H1 (cell line): ENCODE measurements around the gene KCNH1. TPM values are rescaled to one million over a fixed set of nuclear protein-coding genes. Genes with fewer than 3 reads are reported as not detected.
A peak's percentile ranks its signal among the peaks of the same experiment; 100 is the strongest.

Experiments used
- CTCF ChIA-PET: fragments of 300-600 bp; sonication (Branson Sonifier 250); formaldehyde crosslinking; loops from one replicate; lab custom pipeline; 2021; ENCODE audit not compliant: partially characterized antibody; lab: Charles Lee
- POLR2A ChIA-PET: fragments of 300-600 bp; sonication (Branson Sonifier 250); formaldehyde crosslinking; loops from one replicate; lab custom pipeline; 2021; ENCODE audit warnings: inconsistent platforms; ENCODE audit not compliant: partially characterized antibody; lab: Charles Lee
- DNase-seq, 2 experiments: peaks; one replicate each; pipeline versions ENCODE4 v3.0.0 to v3.0.0-alpha.2; 2010 to 2022; ENCODE audit warnings: low spot score in 2 of 2, low read depth in 1 of 2, mixed read lengths in 1 of 2
- FAIRE-seq: peaks from 2 replicates; lab custom pipeline; 2011; peaks lifted over from hg19 to GRCh38; lab: Jason Lieb, UNC
- H2AFZ ChIP-seq: 2 replicates; pipeline ENCODE4 v1.8.1; 2012; ENCODE audit warnings: low read length, inconsistent platforms
- H2AK5ac ChIP-seq: 2 replicates; pipeline ENCODE4 v1.6.1; 2013; ENCODE audit warnings: low read depth, low read length
- H2BK120ac ChIP-seq: replicated peaks from 2 replicates; pipeline ENCODE3; 2013; ENCODE audit warnings: low read depth, low read length, inconsistent platforms
- H2BK12ac ChIP-seq: 2 replicates; pipeline ENCODE4 v1.6.1; 2013; ENCODE audit warnings: low read depth, low read length
- H2BK15ac ChIP-seq: 2 replicates; pipeline ENCODE4 v1.6.1; 2013; ENCODE audit warnings: low read length
- H2BK20ac ChIP-seq: 2 replicates; pipeline ENCODE4 v1.6.1; 2013; ENCODE audit warnings: low read length
- H2BK5ac ChIP-seq: 2 replicates; pipeline ENCODE4 v1.6.1; 2013; ENCODE audit warnings: low read depth, low read length
- H3K14ac ChIP-seq: 2 replicates; pipeline ENCODE4 v1.6.1; 2013; ENCODE audit warnings: inconsistent platforms; ENCODE audit not compliant: insufficient read length
- H3K18ac ChIP-seq: 2 replicates; pipeline ENCODE4 v1.6.1; 2013; ENCODE audit warnings: low read length; ENCODE audit errors: extremely low read depth
- H3K23ac ChIP-seq: 2 replicates; pipeline ENCODE4 v1.6.1; 2013; ENCODE audit warnings: inconsistent platforms; ENCODE audit not compliant: insufficient read length
- H3K23me2 ChIP-seq: 2 replicates; pipeline ENCODE4 v1.6.1; 2013; ENCODE audit warnings: low read depth, low read length
- H3K27ac ChIP-seq: 2 replicates; pipeline ENCODE4 v1.6.1; 2011; ENCODE audit warnings: low read depth, low read length, inconsistent platforms
- H3K27me3 ChIP-seq, 4 experiments: replicated peaks in 1 of 4; 1 replicate in 1 of 4; 2 replicates in 3 of 4; pipeline versions ENCODE4 v1.6.1 to v1.8.1; 2011 to 2013; ENCODE audit warnings: low read length in 3 of 4, mild to moderate bottlenecking in 3 of 4, inconsistent platforms in 2 of 4, mixed read lengths in 2 of 4, moderate library complexity in 1 of 4; ENCODE audit not compliant: control insufficient read depth in 3 of 4, insufficient read depth in 3 of 4; ENCODE audit errors: extremely low read depth in 1 of 4
- H3K36me3 ChIP-seq, 4 experiments: 2 replicates each; pipeline versions ENCODE4 v1.6.1 to v1.8.1; 2011 to 2013; ENCODE audit warnings: mild to moderate bottlenecking in 4 of 4, low read length in 3 of 4, moderate library complexity in 2 of 4, control low read depth in 1 of 4, inconsistent platforms in 1 of 4; ENCODE audit not compliant: insufficient read depth in 4 of 4, control insufficient read depth in 2 of 4
- H3K4ac ChIP-seq: replicated peaks from 2 replicates; pipeline ENCODE3; 2013; ENCODE audit warnings: low read length, low read depth, mixed read lengths, inconsistent platforms; ENCODE audit not compliant: insufficient read length
- H3K4me1 ChIP-seq, 4 experiments: replicated peaks in 1 of 4; 1 replicate in 1 of 4; 2 replicates in 3 of 4; pipeline versions ENCODE4 v1.6.1 to v1.8.1; 2011 to 2013; ENCODE audit warnings: low read length in 3 of 4, inconsistent platforms in 2 of 4, mixed read lengths in 1 of 4; ENCODE audit not compliant: insufficient read depth in 4 of 4, control insufficient read depth in 3 of 4
- H3K4me2 ChIP-seq, 2 experiments: 2 replicates each; pipeline versions ENCODE4 v1.6.1 to v1.8.1; 2011 to 2013; ENCODE audit warnings: low read depth in 2 of 2, low read length in 2 of 2, control low read depth in 1 of 2, inconsistent platforms in 1 of 2, mild to moderate bottlenecking in 1 of 2; ENCODE audit not compliant: insufficient read depth in 1 of 2
- H3K4me3 ChIP-seq, 4 experiments: fragments of 200-600, 300-600 bp in 1 of 4; sonication (generic), shearing (Covaris generic), sonication (Bioruptor Twin) in 1 of 4; 2 replicates each; pipeline versions ENCODE4 v1.5.1 to v1.8.1; 2011 to 2016; ENCODE audit warnings: low read length in 4 of 4, low read depth in 3 of 4, control low read depth in 2 of 4, inconsistent platforms in 2 of 4, mild to moderate bottlenecking in 2 of 4, mixed read lengths in 1 of 4, moderate library complexity in 1 of 4; ENCODE audit not compliant: insufficient read depth in 2 of 4; ENCODE audit errors: extremely low read depth in 1 of 4
- H3K56ac ChIP-seq: replicated peaks from 2 replicates; pipeline ENCODE3; 2013; ENCODE audit warnings: low read depth, mild to moderate bottlenecking, mixed read lengths, low read length, inconsistent platforms; ENCODE audit not compliant: insufficient read length
- H3K79me1 ChIP-seq: 2 replicates; pipeline ENCODE4 v1.6.1; 2013; ENCODE audit warnings: low read depth, low read length, control low read depth
- H3K79me2 ChIP-seq, 2 experiments: 2 replicates each; pipeline versions ENCODE4 v1.6.1 to v1.8.1; 2012 to 2013; ENCODE audit warnings: low read length in 2 of 2, mild to moderate bottlenecking in 2 of 2, inconsistent platforms in 1 of 2; ENCODE audit not compliant: insufficient read depth in 2 of 2, control insufficient read depth in 1 of 2
- H3K9ac ChIP-seq, 4 experiments: replicated peaks in 1 of 4; 1 replicate in 1 of 4; 2 replicates in 3 of 4; pipeline versions ENCODE4 v1.6.1 to v1.8.1; 2011 to 2013; ENCODE audit warnings: low read depth in 3 of 4, low read length in 3 of 4, control low read depth in 2 of 4, mild to moderate bottlenecking in 2 of 4, moderate library complexity in 2 of 4, inconsistent platforms in 1 of 4; ENCODE audit errors: extremely low read depth in 1 of 4
- H3K9me3 ChIP-seq, 2 experiments: 2 replicates each; pipeline versions ENCODE4 v1.6.1 to v1.8.1; 2012 to 2013; ENCODE audit warnings: mild to moderate bottlenecking in 2 of 2, moderate library complexity in 2 of 2, control low read depth in 1 of 2, inconsistent platforms in 1 of 2, low read depth in 1 of 2, low read length in 1 of 2, mixed read lengths in 1 of 2; ENCODE audit not compliant: insufficient read depth in 2 of 2
- H4K20me1 ChIP-seq, 2 experiments: replicated peaks in 1 of 2; 2 replicates each; pipeline versions ENCODE3 to v1.8.1; 2011 to 2013; ENCODE audit warnings: inconsistent platforms in 2 of 2, low read length in 2 of 2, mild to moderate bottlenecking in 1 of 2; ENCODE audit not compliant: insufficient read depth in 2 of 2, control insufficient read depth in 1 of 2
- H4K5ac ChIP-seq: 2 replicates; pipeline ENCODE4 v1.6.1; 2013; ENCODE audit warnings: low read length, low read depth, mixed read lengths, inconsistent platforms; ENCODE audit not compliant: insufficient read length
- H4K8ac ChIP-seq: 2 replicates; pipeline ENCODE4 v1.8.0; 2013; ENCODE audit warnings: mild to moderate bottlenecking, moderate library complexity, low read length, inconsistent platforms; ENCODE audit not compliant: insufficient read depth; ENCODE audit errors: extremely low read depth
- H4K91ac ChIP-seq: replicated peaks from 2 replicates; pipeline ENCODE3; 2013; ENCODE audit warnings: low read length, mixed read lengths, inconsistent platforms; ENCODE audit not compliant: insufficient read length
- CBX8 ChIP-seq: fragments of 300-800, 300-1000 bp; sonication (generic); IDR thresholded peaks from 2 replicates; pipeline ENCODE4 v1.7.1; 2016; ENCODE audit warnings: low read depth, low read length, borderline replicate concordance
- CTCF ChIP-seq, 3 experiments: IDR thresholded peaks; 1 replicate in 2 of 3; 2 replicates in 1 of 3; pipeline versions ENCODE4 v1.5.1 to v1.6.1; 2011; ENCODE audit warnings: low read length in 3 of 3, mild to moderate bottlenecking in 3 of 3, inconsistent platforms in 2 of 3, low read depth in 1 of 3, moderate library complexity in 1 of 3; ENCODE audit not compliant: insufficient read depth in 1 of 3; ENCODE audit errors: control extremely low read depth in 1 of 3
- KDM1A ChIP-seq: fragments of 200-600, 300-600 bp; sonication (generic); IDR thresholded peaks from 2 replicates; pipeline ENCODE4 v1.7.1; 2016; ENCODE audit warnings: mild to moderate bottlenecking, low read length, borderline replicate concordance
- NRF1 ChIP-seq: IDR thresholded peaks from 2 replicates; pipeline ENCODE4 v1.6.1; 2011; ENCODE audit warnings: mild to moderate bottlenecking, low read depth, low read length, improper control_type of control experiment
- POLR2AphosphoS5 ChIP-seq: IDR thresholded peaks from 2 replicates; pipeline ENCODE4 v1.6.1; 2011; ENCODE audit warnings: low read depth, low read length
- POU5F1 ChIP-seq: IDR thresholded peaks from 2 replicates; pipeline ENCODE4 v1.6.1; 2011; ENCODE audit warnings: low read depth, mild to moderate bottlenecking, low read length, moderate library complexity
- RAD21 ChIP-seq, 2 experiments: IDR thresholded peaks in 1 of 2; conservative IDR thresholded peaks in 1 of 2; 2 replicates each; pipeline ENCODE4 v1.6.1; 2011; ENCODE audit warnings: low read depth in 2 of 2, low read length in 2 of 2, improper control_type of control experiment in 1 of 2, inconsistent platforms in 1 of 2, mild to moderate bottlenecking in 1 of 2, moderate library complexity in 1 of 2
- RBBP5 ChIP-seq: IDR thresholded peaks from 2 replicates; pipeline ENCODE4 v1.7.1; 2012; ENCODE audit warnings: low read depth, mild to moderate bottlenecking, inconsistent platforms, low read length, moderate library complexity, borderline replicate concordance
- RNF2 ChIP-seq: fragments of 200-900, 300-1000 bp; sonication (generic); IDR thresholded peaks from 2 replicates; pipeline ENCODE4 v1.7.1; 2016; ENCODE audit warnings: borderline replicate concordance, low read depth, mild to moderate bottlenecking, antibody characterized with exemption, low read length; ENCODE audit not compliant: poor library complexity, severe bottlenecking; ENCODE audit errors: missing control alignments
- WGBS, 2 experiments: shearing (Covaris generic) in 1 of 2; methylation state at CpG; one replicate each; pipeline versions ENCODE4 v1.1.6 to v1.1.7; 2013 to 2015; ENCODE audit warnings: low lambda C conversion rate in 2 of 2, mixed read lengths in 2 of 2, inconsistent platforms in 1 of 2, low coverage in 1 of 2, missing lambda C conversion rate in 1 of 2; ENCODE audit not compliant: insufficient replicate concordance in 2 of 2, insufficient coverage in 1 of 2, insufficient read length in 1 of 2; ENCODE audit errors: extremely low coverage in 1 of 2, missing lambda C conversion rate in 1 of 2; 5-methylcytosine and 5-hydroxymethylcytosine counted together
- polyA plus RNA-seq, 7 experiments: library from polyadenylated mRNA; depleted of rRNA in 3 of 7; stranded (reverse) in 5 of 7; unstranded in 2 of 7; fragments of >200 nt in 5 of 7; fragments of 200-250 nt in 2 of 7; gene quantifications; 1 replicate in 5 of 7; 2 replicates in 1 of 7; 4 replicates in 1 of 7; pipeline versions ENCODE4 v1.2.1 to v1.2.3, GENCODE V29; 2011 to 2013; ENCODE audit warnings: missing spikeins in 2 of 7, mixed read lengths in 2 of 7
- total RNA-seq: library from RNA; stranded (reverse); fragmentation: NEBNext Ultra II Directional; extraction: Animal tissue kit (Norgen Biotek cat#: 25700); gene quantifications from 2 replicates; pipeline ENCODE4 v1.2.1, GENCODE V29; 2021

Gene KCNH1
- total and polyA plus RNA-seq, 2 of the 8 experiments (the other 6 are each of a cell fraction or from before 2014, with no cell fraction given) = 0.27 to 0.34 TPM

DNA sequence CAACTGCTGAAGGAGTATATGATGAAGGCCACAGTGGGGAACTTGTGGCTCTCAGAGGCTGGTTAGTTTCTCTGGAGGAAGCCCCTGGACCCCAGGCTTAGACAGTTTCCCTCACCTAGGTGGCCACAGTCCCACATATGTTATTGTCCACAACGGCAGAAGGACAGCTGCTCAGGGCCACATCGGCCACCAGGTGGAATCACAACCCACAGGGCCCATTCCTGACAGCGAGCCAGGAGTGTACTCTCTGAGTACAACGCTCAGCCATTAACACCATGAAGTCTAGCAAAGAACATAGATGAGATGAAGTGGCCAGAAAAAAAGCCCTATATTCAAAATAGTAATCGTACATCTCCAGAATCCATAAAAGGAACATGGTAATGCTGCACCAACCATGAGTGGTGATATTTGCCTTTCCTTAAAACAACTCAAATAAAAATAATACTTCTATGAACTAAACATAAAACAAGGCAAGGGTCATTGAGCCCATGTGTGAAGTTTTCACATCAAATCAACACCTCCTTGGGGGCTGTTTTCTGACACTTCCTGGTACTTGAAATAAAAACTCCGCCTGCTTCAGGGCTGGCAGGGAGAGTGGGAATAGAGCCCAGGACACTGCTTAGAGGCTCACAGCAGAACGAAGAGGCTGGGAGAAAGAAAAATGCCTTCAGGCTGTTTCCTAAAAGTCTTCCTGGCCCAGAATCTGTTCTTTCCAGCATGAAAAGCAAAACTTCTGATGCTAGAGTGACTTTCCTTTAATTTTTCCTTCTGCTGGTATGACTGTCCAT, 421.9 kb downstream of the KCNH1 start:
- no peaks in the 10 kb centered on the region for H3K27me3 ChIP-seq
- H3K14ac ChIP-seq = no peak overlapping the region
- no peak overlapping the region for H3K27ac ChIP-seq
- H3K4me3 ChIP-seq = no peak overlapping the region
- no peaks in the 10 kb centered on the region for H4K20me1 ChIP-seq
- no peak overlapping the region for H2BK12ac ChIP-seq
- POLR2A ChIA-PET = no interaction called here
- H3K4me1 ChIP-seq = no peaks in the 10 kb centered on the region
- no peak overlapping the region for H4K8ac ChIP-seq
- no peaks in the 10 kb centered on the region for H3K36me3 ChIP-seq
- no peak overlapping the region for H3K56ac ChIP-seq
- H4K5ac ChIP-seq = no peak overlapping the region
- H2AK5ac ChIP-seq = no peak overlapping the region
- H2AFZ ChIP-seq = no peak overlapping the region
- no peak overlapping the region for H3K4me2 ChIP-seq
- no peaks in the 10 kb centered on the region for H3K23me2 ChIP-seq
- no peak overlapping the region for H3K9ac ChIP-seq
- no peak for FAIRE-seq
- H2BK20ac ChIP-seq = no peak overlapping the region
- no peaks in the 10 kb centered on the region for H3K79me1 ChIP-seq
- CTCF ChIA-PET = interaction anchor here (0.9 to 1.2 kb wide), 4 partner anchors 10 to 425 kb away, joined by 3 read pairs; no protein-coding TSS in a partner anchor
- H4K91ac ChIP-seq = no peak overlapping the region
- no peaks in the 10 kb centered on the region for H3K79me2 ChIP-seq
- H3K4ac ChIP-seq = no peak overlapping the region
- H2BK120ac ChIP-seq = no peak overlapping the region
- no peak overlapping the region for H2BK15ac ChIP-seq
- H3K9me3 ChIP-seq = no peaks in the 10 kb centered on the region
- H2BK5ac ChIP-seq = no peak overlapping the region
- no peak overlapping the region for H3K18ac ChIP-seq
- no peak for DNase-seq
- 82% methylated on average over 7 of the region's 7 CpGs; no CpG with 5 or more reads in 1 of the 2 experiments for WGBS, 2 experiments
- no peak overlapping the region for H3K23ac ChIP-seq
- TF ChIP-seq RAD21 (IDR thresholded peaks at IDR 0.05 in 1 of 2, conservative IDR thresholded peaks at IDR 0.05 in 1 of 2; ENCODE audit: low read depth in 2 of 2, low read length in 2 of 2) (peak; percentile 57 to 61), CBX8 (no peak), POLR2AphosphoS5 (no peak), KDM1A (no peak), NRF1 (no peak), RNF2 (no peak), CTCF (IDR thresholded peaks at IDR 0.05; ENCODE audit: control extremely low read depth in 1 of 3, insufficient read depth in 1 of 3, low read depth in 1 of 3, low read length in 3 of 3) (peak; percentile 33 to 56 (median 44)), POU5F1 (no peak), RBBP5 (no peak)
